Measurements from ENCODE around the gene VPS29. TPM values are rescaled to one million over a fixed set of nuclear protein-coding genes. Genes with fewer than 3 reads are reported as not detected.

Gene VPS29
- total and polyA plus RNA-seq, 4 donors = 87.9 to 161 (median 124) TPM

DNA sequence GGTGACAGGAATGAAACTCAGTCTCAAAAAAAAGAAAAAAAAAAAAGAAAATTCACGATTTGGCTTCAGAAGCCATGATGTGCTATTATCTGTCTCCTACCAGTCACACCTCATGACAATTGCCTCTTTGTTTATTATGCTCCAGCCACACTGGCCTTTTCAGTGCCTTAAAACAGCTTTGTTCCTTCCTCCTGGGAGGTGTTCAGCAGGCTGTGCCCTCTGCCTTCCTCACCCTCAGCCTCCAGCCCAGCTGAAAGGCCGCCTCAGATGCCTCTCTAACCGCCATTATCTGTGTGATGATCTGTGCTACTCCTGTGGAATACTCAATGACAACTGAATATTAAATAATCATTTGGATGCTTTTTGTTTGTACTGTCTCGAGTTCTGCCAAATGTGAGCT lies 43.2 kb downstream of the VPS29 start:
- Histone ChIP-seq H3K27me3 (ENCODE audit: control insufficient read depth, insufficient read depth, low read length) (no peaks in the 10 kb centered on the region), H3K36me3 (ENCODE audit: control insufficient read depth, insufficient read depth, low read length) (peaks cover 58% of the 10 kb centered on the region), H3K4me3 (ENCODE audit: low read depth, low read length) (no peak overlapping the region), H3K27ac (ENCODE audit: low read depth, low read length) (no peak overlapping the region), H3K4me1 (ENCODE audit: control insufficient read depth, insufficient read depth, low read length) (no peaks in the 10 kb centered on the region), H3K9me3 (ENCODE audit: control insufficient read depth, insufficient read depth, low read length) (no peaks in the 10 kb centered on the region)
- WGBS (ENCODE audit: insufficient coverage) = no CpG with 5 or more reads among the region's 4 CpGs
- DNase-seq (ENCODE audit: low read depth in 4 of 6, low spot score in 6 of 6) = no peak

DNA sequence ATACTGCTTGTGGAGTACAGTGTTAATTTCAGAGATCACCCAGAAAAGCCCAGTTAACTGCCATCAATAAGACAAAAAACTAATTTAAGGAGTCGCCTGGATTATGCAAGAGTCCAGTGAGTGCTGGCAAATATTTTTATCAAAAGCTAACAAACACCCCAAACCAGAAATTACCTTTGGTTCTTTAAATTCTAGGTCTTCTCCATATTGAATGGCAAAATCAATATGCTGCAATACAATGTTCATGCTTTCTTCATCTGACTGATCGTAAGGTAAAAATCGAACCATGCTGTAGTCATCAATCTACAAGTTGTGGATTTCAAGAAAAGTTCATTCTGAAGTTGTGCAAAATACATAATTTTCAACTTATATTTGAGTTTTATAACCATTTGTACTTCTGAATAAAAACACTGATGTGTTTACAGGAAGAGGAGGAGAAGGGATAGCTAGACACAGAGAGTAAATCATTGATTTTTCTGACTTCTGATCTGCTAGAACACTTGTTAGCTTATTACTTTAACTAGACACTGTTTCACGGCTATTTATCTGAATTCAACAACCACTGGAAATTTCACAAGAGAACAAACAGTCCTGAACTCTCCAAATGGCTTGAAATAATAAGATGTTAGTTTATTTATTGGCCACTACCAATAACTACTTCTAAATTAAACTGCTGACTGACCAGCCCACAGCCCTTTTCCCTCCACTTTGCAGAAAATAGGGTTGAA lies 48.2 kb downstream of the VPS29 start:
- H3K4me1 ChIP-seq (ENCODE audit: control insufficient read depth, insufficient read depth, low read length) = peaks cover 16% of the 10 kb centered on the region
- no peak overlapping the region for H3K27ac ChIP-seq (ENCODE audit: low read depth, low read length)
- no peaks in the 10 kb centered on the region for H3K9me3 ChIP-seq (ENCODE audit: control insufficient read depth, insufficient read depth, low read length)
- 100% methylated on average over 1 of the region's 4 CpGs for WGBS (ENCODE audit: insufficient coverage)
- H3K4me3 ChIP-seq (ENCODE audit: low read depth, low read length) = no peak overlapping the region
- no peak for DNase-seq (ENCODE audit: low read depth in 4 of 6, low spot score in 6 of 6)
- no peaks in the 10 kb centered on the region for H3K27me3 ChIP-seq (ENCODE audit: control insufficient read depth, insufficient read depth, low read length)
- H3K36me3 ChIP-seq (ENCODE audit: control insufficient read depth, insufficient read depth, low read length) = peaks cover 35% of the 10 kb centered on the region

GRCh38 chr12:110451263-110451662 lies 50.6 kb downstream of the VPS29 start:
- Histone ChIP-seq H3K9me3 (ENCODE audit: control insufficient read depth, insufficient read depth, low read length) (no peaks in the 10 kb centered on the region), H3K27me3 (ENCODE audit: control insufficient read depth, insufficient read depth, low read length) (no peaks in the 10 kb centered on the region), H3K4me3 (ENCODE audit: low read depth, low read length) (no peak overlapping the region), H3K27ac (ENCODE audit: low read depth, low read length) (no peak overlapping the region), H3K4me1 (ENCODE audit: control insufficient read depth, insufficient read depth, low read length) (peaks cover 21% of the 10 kb centered on the region), H3K36me3 (ENCODE audit: control insufficient read depth, insufficient read depth, low read length) (peaks cover 26% of the 10 kb centered on the region)
- DNase-seq (ENCODE audit: low read depth in 4 of 6, low spot score in 6 of 6) = no peak
- no CpG with 5 or more reads among the region's 1 CpG for WGBS (ENCODE audit: insufficient coverage)

- under 1% methylated on average over 49 of the region's 51 CpGs for WGBS (ENCODE audit: insufficient coverage)
- Histone ChIP-seq H3K9me3 (ENCODE audit: control insufficient read depth, insufficient read depth, low read length) (no peaks in the 10 kb centered on the region), H3K4me1 (ENCODE audit: control insufficient read depth, insufficient read depth, low read length) (peaks cover 21% of the 10 kb centered on the region), H3K4me3 (ENCODE audit: low read depth, low read length) (peak within 1 kb of the TSS; percentile 97), H3K27me3 (ENCODE audit: control insufficient read depth, insufficient read depth, low read length) (no peaks in the 10 kb centered on the region), H3K27ac (ENCODE audit: low read depth, low read length) (peak within 1 kb of the TSS; percentile 94), H3K36me3 (ENCODE audit: control insufficient read depth, insufficient read depth, low read length) (peaks cover 20% of the 10 kb centered on the region)
- peak; percentile 79 to 98 (median 89) for DNase-seq (ENCODE audit: low read depth in 4 of 6, low spot score in 6 of 6)
Observed at GRCh38 chr12:110449799-110450497, 52.0 kb downstream of the VPS29 start, which contains the start of gene ARPC3. Gene ARPC3 (minus strand): TSS chr12:110450337. CDS start chr12:110450260, 77 bp downstream.

GRCh38 chr12:110444455-110444854 lies 57.5 kb downstream of the VPS29 start:
- Histone ChIP-seq H3K4me3 (ENCODE audit: low read depth, low read length) (no peak overlapping the region), H3K27me3 (ENCODE audit: control insufficient read depth, insufficient read depth, low read length) (no peaks in the 10 kb centered on the region), H3K36me3 (ENCODE audit: control insufficient read depth, insufficient read depth, low read length) (peaks cover 46% of the 10 kb centered on the region), H3K9me3 (ENCODE audit: control insufficient read depth, insufficient read depth, low read length) (no peaks in the 10 kb centered on the region), H3K4me1 (ENCODE audit: control insufficient read depth, insufficient read depth, low read length) (peaks cover 13% of the 10 kb centered on the region), H3K27ac (ENCODE audit: low read depth, low read length) (no peak overlapping the region)
- DNase-seq (ENCODE audit: low read depth in 4 of 6, low spot score in 6 of 6) = no peak
- no CpG with 5 or more reads among the region's 3 CpGs for WGBS (ENCODE audit: insufficient coverage)

Small RNAs within 50 kb of the gene (small RNA-seq; reads per million reads assigned to genes)
- gene RF00278 (ENCODE audit: low replicate concordance) = not detected

Other genes starting within 250 kb of the VPS29 start
- gene ATP2A2, start 220.9 kb downstream of the VPS29 start, total RNA-seq = 100 to 1,000 TPM; 129 to 272 TPM
- gene ATP2A2, start 220.9 kb downstream of the VPS29 start, polyA plus RNA-seq (ENCODE audit: insufficient read length in 2 of 2) = 100 to 1,000 TPM; 254 to 304 TPM
- gene ANAPC7, start 98.4 kb downstream of the VPS29 start, total RNA-seq = 10 to 100 TPM; 52.1 to 65.8 TPM
- gene ANAPC7, start 98.4 kb downstream of the VPS29 start, polyA plus RNA-seq (ENCODE audit: insufficient read length in 2 of 2) = 100 to 1,000 TPM in 1 of 2 donors, 10 to 100 TPM in 1; 81.5 to 117 TPM
- 100 to 1,000 TPM; 129 to 175 TPM for gene ARPC3, start 51.8 kb downstream of the VPS29 start, total RNA-seq
- gene ARPC3, start 51.8 kb downstream of the VPS29 start, polyA plus RNA-seq (ENCODE audit: insufficient read length in 2 of 2) = 100 to 1,000 TPM; 217 to 219 TPM
- gene GPN3, start 33.9 kb downstream of the VPS29 start, total RNA-seq = 10 to 100 TPM; 19.1 to 19.3 TPM
- gene GPN3, start 33.9 kb downstream of the VPS29 start, polyA plus RNA-seq (ENCODE audit: insufficient read length in 2 of 2) = 10 to 100 TPM; 21.7 to 27.8 TPM
- 10 to 100 TPM; 24.4 to 37.4 TPM for gene FAM216A, start 33.3 kb downstream of the VPS29 start, total RNA-seq
- gene FAM216A, start 33.3 kb downstream of the VPS29 start, polyA plus RNA-seq (ENCODE audit: insufficient read length in 2 of 2) = 10 to 100 TPM; 69.5 to 77.2 TPM
- 1 to 10 TPM in 1 of 2 donors, under 1 TPM in 1; 0.89 to 1.2 TPM for gene RAD9B, start 220 bp upstream of the VPS29 start, total RNA-seq
- gene RAD9B, start 220 bp upstream of the VPS29 start, polyA plus RNA-seq (ENCODE audit: insufficient read length in 2 of 2) = 1 to 10 TPM; 1.0 to 1.7 TPM
- gene PPTC7, start 81.2 kb upstream of the VPS29 start, total RNA-seq = 10 to 100 TPM in 1 of 2 donors, 1 to 10 TPM in 1; 6.4 to 29.6 TPM
- gene PPTC7, start 81.2 kb upstream of the VPS29 start, polyA plus RNA-seq (ENCODE audit: insufficient read length in 2 of 2) = 10 to 100 TPM; 18.9 to 23.1 TPM
- gene TCTN1, start 112.0 kb upstream of the VPS29 start, total RNA-seq = 100 to 1,000 TPM in 1 of 2 donors, 10 to 100 TPM in 1; 48.1 to 106 TPM
- gene TCTN1, start 112.0 kb upstream of the VPS29 start, polyA plus RNA-seq (ENCODE audit: insufficient read length in 2 of 2) = 10 to 100 TPM; 62.3 to 67.7 TPM
- 10 to 100 TPM; 10.7 to 21.9 TPM for gene HVCN1, start 187.0 kb upstream of the VPS29 start, total RNA-seq
- gene HVCN1, start 187.0 kb upstream of the VPS29 start, polyA plus RNA-seq (ENCODE audit: insufficient read length in 2 of 2) = 10 to 100 TPM; 12.2 to 16.3 TPM
- gene PPP1CC, start 240.8 kb upstream of the VPS29 start, total RNA-seq = 100 to 1,000 TPM; 108 to 152 TPM
- gene PPP1CC, start 240.8 kb upstream of the VPS29 start, polyA plus RNA-seq (ENCODE audit: insufficient read length in 2 of 2) = 100 to 1,000 TPM; 119 to 148 TPM

Measured in spinal cord (tissue), 10 donors.